Measurements from ENCODE around the gene TUBA4B.

Gene TUBA4B

DNA sequence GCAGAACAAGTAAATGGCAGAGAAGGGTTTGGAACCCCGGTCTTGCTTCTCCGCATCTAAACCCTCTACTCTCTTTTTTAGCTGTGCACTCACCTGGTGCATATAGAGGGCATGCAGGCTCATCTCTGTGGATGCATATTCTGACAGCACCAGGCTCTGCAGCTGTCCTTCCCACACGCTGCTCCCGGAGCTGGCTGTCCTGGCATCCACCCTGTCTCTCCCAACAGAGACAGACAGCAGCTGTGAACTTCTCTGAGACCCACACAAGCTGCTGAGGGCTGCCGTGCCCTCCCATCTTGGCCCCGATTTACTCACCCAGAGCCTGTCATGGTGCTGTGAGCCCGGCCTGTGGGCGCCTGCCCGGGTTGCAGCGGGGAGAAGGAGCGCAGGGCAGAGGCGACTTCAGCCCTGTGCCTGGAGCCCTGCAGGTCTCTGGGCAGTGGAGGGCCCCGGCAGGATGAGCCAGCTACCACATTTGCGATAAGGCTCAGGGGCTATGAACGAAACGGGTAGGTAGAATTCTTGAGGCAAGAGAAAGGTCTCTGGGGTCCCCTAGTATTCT, 31.0 kb upstream of the TUBA4B start:
- TF ChIP-seq TAF1 (IDR thresholded peaks at IDR 0.05; ENCODE audit: low read depth) (no peak), NFIC (IDR thresholded peaks at IDR 0.05) (no peak), CEBPB (IDR thresholded peaks at IDR 0.05) (no peak), TCF12 (IDR thresholded peaks at IDR 0.05; ENCODE audit: low read depth) (no peak), FOXM1 (IDR thresholded peaks at IDR 0.05; ENCODE audit: borderline replicate concordance, low read depth) (no peak)
- TF ChIP-seq, protein P1, sequence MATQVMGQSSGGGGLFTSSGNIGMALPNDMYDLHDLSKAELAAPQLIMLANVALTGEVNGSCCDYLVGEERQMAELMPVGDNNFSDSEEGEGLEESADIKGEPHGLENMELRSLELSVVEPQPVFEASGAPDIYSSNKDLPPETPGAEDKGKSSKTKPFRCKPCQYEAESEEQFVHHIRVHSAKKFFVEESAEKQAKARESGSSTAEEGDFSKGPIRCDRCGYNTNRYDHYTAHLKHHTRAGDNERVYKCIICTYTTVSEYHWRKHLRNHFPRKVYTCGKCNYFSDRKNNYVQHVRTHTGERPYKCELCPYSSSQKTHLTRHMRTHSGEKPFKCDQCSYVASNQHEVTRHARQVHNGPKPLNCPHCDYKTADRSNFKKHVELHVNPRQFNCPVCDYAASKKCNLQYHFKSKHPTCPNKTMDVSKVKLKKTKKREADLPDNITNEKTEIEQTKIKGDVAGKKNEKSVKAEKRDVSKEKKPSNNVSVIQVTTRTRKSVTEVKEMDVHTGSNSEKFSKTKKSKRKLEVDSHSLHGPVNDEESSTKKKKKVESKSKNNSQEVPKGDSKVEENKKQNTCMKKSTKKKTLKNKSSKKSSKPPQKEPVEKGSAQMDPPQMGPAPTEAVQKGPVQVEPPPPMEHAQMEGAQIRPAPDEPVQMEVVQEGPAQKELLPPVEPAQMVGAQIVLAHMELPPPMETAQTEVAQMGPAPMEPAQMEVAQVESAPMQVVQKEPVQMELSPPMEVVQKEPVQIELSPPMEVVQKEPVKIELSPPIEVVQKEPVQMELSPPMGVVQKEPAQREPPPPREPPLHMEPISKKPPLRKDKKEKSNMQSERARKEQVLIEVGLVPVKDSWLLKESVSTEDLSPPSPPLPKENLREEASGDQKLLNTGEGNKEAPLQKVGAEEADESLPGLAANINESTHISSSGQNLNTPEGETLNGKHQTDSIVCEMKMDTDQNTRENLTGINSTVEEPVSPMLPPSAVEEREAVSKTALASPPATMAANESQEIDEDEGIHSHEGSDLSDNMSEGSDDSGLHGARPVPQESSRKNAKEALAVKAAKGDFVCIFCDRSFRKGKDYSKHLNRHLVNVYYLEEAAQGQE (IDR thresholded peaks at IDR 0.05; ENCODE audit: low read depth), result no peak
- TF ChIP-seq, protein P2, sequence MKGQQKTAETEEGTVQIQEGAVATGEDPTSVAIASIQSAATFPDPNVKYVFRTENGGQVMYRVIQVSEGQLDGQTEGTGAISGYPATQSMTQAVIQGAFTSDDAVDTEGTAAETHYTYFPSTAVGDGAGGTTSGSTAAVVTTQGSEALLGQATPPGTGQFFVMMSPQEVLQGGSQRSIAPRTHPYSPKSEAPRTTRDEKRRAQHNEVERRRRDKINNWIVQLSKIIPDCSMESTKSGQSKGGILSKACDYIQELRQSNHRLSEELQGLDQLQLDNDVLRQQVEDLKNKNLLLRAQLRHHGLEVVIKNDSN (IDR thresholded peaks at IDR 0.05), result no peak
- TF ChIP-seq, protein P3, sequence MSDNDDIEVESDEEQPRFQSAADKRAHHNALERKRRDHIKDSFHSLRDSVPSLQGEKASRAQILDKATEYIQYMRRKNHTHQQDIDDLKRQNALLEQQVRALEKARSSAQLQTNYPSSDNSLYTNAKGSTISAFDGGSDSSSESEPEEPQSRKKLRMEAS (IDR thresholded peaks at IDR 0.05), result no peak

DNA sequence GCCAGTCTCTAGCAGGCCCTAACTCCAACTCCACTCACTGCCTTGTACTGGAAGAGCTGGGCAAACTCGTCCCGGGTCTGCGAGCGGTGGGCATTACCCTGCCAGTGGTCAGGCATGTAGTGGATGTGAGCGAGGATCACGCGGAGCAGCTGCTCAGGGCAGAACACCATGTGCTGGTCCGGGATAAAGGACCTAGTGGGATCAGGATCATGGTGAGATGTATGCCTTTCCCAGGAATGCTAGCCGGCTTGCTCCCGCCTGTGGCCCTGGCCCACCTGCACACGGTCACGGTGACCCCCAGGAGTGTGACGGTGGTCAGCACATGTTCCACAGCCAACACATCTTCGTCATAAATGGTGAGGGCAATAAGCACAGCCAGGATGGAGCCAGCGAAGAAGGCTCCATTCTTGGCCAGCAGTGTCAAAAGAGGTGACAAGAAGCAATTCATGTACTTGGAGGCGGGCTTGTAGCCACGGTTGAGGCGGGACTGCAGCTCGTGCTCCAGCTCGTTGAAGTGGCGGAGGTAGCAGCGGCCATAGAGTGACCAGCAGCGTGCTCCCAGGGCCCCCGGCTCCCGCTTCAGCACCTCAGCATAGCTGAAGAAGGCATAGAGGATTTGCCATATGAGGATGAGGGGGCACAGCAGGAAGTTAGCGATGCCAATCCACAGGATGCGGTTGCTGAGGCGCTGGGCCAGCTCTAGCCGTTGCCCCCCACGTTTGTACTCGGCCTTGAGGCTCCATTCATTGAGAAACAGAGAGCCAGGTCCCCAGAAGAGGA, 29.0 kb upstream of the TUBA4B start:
- no peak for TF ChIP-seq TCF12 (IDR thresholded peaks at IDR 0.05; ENCODE audit: low read depth)
- TF ChIP-seq CEBPB (IDR thresholded peaks at IDR 0.05), result no peak
- TF ChIP-seq ZBTB7A (IDR thresholded peaks at IDR 0.05; ENCODE audit: low read depth), result no peak
- TF ChIP-seq FOXM1 (IDR thresholded peaks at IDR 0.05; ENCODE audit: borderline replicate concordance, low read depth), result no peak
- no peak for TF ChIP-seq YY1 (IDR thresholded peaks at IDR 0.05; ENCODE audit: low read depth)
- TF ChIP-seq TAF1 (IDR thresholded peaks at IDR 0.05; ENCODE audit: low read depth), result no peak
- TF ChIP-seq CREB1 (IDR thresholded peaks at IDR 0.05; ENCODE audit: low read depth), result no peak
- TF ChIP-seq, protein P2 (IDR thresholded peaks at IDR 0.05), result no peak
- TF ChIP-seq EP300 (IDR thresholded peaks at IDR 0.05; ENCODE audit: borderline replicate concordance), result no peak
- TF ChIP-seq, protein P3 (IDR thresholded peaks at IDR 0.05), result no peak
- TF ChIP-seq EGR1 (IDR thresholded peaks at IDR 0.05), result no peak
- TF ChIP-seq TEAD4 (IDR thresholded peaks at IDR 0.05), result no peak

DNA sequence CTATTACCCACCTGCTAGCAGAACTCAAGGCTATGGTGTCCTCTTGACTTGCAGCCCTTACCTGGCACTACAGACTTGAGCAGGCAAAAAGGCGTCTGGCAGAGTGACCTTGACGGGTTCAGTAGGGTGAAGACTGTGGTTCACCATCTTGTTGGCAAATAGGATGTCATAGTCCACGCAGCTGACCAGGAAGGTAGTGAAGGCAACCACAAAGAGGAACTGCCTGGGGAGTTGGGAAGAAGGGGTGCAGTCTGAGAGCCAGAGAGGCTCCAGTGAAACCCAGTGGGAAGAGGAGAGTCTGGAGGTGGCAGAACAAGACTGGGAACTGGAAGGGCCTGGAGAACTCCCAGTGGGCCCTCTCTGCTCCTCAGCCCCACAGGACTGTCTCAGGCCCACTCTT, 27.7 kb upstream of the TUBA4B start:
- TF ChIP-seq EP300 (IDR thresholded peaks at IDR 0.05; ENCODE audit: borderline replicate concordance) (no peak), EGR1 (IDR thresholded peaks at IDR 0.05) (no peak), YY1 (IDR thresholded peaks at IDR 0.05; ENCODE audit: low read depth) (no peak), RAD21 (IDR thresholded peaks at IDR 0.05; ENCODE audit: low read depth) (no peak), NFIC (IDR thresholded peaks at IDR 0.05) (no peak), CEBPB (IDR thresholded peaks at IDR 0.05) (no peak), TAF1 (IDR thresholded peaks at IDR 0.05; ENCODE audit: low read depth) (no peak), TEAD4 (IDR thresholded peaks at IDR 0.05) (no peak), CREB1 (IDR thresholded peaks at IDR 0.05; ENCODE audit: low read depth) (no peak), ZBTB7A (IDR thresholded peaks at IDR 0.05; ENCODE audit: low read depth) (no peak), TCF12 (IDR thresholded peaks at IDR 0.05; ENCODE audit: low read depth) (no peak), FOXM1 (IDR thresholded peaks at IDR 0.05; ENCODE audit: borderline replicate concordance, low read depth) (no peak)
- TF ChIP-seq, protein P1 (IDR thresholded peaks at IDR 0.05; ENCODE audit: low read depth), result no peak
- TF ChIP-seq, protein P3 (IDR thresholded peaks at IDR 0.05), result no peak
- TF ChIP-seq, protein P2 (IDR thresholded peaks at IDR 0.05), result no peak

DNA sequence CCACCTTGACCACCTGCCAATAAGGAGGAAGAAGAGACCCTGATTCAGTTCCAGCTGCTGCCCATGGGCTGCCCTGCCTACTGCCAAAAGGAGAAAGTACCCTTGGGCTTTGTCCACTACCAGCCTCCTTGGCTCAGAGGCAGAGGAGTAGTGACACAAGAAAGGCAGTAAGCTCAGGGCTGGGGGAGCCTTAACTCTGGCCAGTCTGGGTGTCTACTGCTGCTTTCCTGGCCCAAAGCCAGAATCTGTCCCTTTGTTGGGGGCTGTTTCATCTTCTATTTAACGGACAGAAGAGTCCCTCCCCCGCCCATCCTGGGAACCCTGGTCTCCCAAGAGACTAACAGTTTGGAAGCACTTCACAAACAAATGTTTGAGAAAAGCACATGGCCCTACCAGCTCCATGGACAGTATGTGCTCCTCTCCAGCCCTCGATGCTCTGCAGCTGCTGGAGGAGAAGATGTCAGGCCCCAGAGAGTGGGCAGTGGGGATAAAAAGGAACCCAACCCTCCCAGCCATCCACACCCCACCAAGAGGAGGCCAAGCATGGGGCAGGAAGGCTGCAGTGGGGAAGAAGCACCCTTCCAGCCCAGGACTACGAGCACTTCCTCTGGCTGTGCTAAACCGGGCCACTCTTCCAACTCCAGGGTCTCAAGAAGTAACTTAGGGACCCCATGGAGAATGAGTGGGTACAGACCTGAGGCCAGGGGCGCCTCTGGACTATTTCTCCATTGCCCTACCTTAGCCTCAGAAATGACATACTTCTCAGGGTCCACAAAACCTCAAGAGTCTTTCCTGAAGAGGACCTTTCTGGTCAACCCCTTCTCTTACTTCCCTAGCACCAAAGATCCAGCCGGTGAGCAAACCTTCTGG, 24.8 kb upstream of the TUBA4B start:
- TF ChIP-seq TCF12 (IDR thresholded peaks at IDR 0.05; ENCODE audit: low read depth), result no peak
- TF ChIP-seq FOXM1 (IDR thresholded peaks at IDR 0.05; ENCODE audit: borderline replicate concordance, low read depth), result no peak
- TF ChIP-seq, protein P1 (IDR thresholded peaks at IDR 0.05; ENCODE audit: low read depth), result no peak

Data from Ishikawa (cell line).